DMS53 treated with DMSO at 0.1 percent for 48 hours (cell line): ENCODE results near the gene ATCAY.
A peak's percentile ranks its signal among the peaks of the same experiment; 100 is the strongest.

Experiments used
- DNase-seq: peaks from one replicate; lab custom pipeline; 2025; ENCODE audit not compliant: unreplicated experiment; lab: John Stamatoyannopoulos, UW

The ATCAY gene

DNA sequence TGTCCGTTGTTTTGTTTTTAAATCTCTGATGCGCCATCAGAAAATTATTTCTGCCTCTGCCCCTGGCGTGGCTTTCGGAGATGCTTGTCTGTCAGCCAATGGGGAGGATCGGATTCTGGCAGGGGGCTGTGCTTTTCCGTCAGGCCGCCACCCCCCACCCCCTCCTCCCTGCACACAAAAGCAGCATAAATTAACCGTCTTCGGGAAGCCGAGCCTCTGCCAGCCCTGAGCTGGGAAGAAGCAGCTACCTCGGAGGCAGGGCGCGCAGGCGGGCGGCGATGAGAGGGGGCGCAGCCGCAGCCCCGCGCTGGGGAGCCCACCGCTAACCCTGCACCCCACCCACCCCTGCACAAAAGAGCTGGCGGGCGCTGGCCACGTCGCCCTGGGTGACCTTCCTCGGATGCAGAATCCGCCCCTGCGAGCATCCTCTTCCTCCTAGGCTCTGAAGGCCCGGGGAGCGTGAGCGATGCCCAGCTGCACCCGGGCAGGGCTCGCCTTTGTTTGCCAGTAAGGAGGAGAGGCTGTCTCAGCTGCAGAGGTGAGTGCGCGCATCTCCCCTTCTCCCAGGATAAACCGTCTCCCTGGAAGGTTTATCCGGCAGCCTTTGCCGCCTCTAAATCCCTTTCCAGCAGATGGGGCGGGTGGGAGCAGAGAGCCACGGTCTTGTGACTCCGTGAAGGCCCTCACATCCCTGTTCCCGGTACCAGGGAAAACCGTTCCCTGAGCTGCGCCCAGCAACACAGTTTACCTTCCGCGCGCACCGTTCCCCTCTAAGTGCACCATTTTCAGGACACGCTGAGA lies at the start of gene ATCAY:
Gene ATCAY, plus strand, starts transcription at position 215 of the 801 bp plus-strand sequence. CDS start 5,083 bp downstream, outside the sequence.
- no peak for DNase-seq

- DNase-seq = no peak
Measured at GRCh38 chr19:3831601-3832000, 48.9 kb upstream of the ATCAY start.

DNA sequence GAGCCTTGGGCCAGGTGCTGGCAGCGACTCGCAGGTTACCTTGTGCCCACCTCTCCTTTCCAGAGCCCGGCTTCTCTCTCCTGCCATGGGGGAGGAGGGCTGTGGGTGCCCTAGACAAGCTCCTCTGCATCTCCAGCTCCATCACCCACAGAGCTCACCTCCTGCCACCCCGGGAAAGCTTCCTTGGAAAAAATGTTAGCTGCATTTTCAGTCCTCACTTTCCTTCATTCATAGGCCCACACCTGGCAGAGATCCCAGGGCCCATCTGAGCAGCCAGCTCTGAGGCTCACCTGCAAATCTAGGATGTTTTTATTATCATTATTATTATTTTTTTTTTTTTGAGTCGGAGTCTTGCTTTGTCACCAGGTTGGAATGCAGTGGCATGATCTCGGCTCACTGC lies 48.5 kb upstream of the ATCAY start:
- DNase-seq = no peak

DNA sequence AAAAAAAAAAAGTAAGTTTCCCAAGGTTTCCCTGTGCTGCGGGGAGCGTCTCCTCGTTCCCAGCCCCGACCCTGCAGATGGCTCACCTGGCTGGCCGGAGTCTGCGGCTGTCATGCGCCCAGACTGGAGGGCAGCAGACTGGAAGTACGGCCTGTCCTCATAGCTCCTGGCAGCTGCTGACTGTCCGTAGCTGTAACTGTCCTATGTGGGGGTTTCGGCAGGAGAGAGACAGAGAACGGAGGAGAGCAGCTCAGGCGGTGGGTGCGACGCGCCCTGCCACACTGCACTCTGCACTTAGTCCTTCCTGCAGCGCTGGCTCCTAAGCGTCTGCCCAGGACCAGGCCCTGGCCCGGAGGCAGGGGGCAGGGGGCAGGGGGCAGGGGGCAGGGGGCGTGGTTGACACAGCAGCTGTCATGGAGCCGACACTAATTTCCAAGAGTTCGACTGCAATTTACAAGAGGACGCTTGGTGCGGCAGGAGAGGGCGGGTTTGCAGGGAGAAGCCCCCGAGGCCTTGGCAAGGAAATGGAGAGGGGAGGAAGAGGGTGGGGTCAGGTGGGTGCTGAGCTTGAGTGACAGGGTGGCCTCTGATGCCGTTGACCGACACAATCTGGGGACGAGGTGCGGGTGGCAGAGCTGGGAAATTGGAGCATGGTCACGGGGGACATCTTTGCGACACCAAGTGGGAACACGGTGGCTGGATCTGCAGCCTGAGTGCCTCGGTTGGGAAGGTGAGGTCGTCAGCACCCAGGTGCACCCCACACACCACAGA lies 46.7 kb upstream of the ATCAY start:
- DNase-seq = no peak

DNA sequence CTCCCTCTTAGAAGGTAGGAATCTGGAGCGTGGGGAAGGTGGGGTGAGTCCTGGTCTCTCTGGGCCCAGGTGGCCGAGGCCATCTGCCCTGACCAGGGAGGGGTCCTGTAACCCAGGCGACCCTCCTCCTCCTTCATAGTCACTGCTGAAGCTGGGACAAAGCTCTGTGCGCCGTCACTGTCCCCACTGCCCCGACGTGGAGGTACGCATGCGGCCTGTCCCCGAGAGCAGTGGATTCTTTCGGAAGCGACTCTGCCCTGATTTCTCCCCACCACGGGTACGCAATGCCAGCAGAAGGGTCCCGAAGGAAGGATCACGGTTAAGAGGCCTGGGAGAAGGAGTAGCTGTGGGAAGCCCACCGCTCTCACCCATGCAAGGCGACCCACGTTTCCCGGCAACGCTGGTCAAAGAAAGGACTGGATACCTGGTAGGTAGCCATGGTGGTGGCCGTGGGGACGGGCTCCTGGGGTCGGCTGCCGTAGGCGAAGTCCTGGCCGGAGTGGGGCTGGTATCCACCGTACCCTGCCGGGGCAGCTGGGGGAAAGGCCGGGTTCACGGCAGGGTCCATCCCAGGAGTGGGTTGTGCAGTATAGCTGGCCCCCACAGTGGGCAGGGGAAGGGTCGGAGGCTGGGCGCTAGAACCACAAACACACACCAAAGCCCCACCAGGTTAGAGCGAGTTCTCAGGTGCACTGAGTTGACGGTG lies 46.0 kb upstream of the ATCAY start:
- no peak for DNase-seq

- no peak for DNase-seq
Measured at GRCh38 chr19:3835055-3835435, 45.4 kb upstream of the ATCAY start.

- DNase-seq = no peak
Measured at GRCh38 chr19:3836887-3837286, 43.6 kb upstream of the ATCAY start.

GRCh38 chr19:3837332-3837731 lies 43.2 kb upstream of the ATCAY start:
- no peak for DNase-seq

- no peak for DNase-seq
Measured at GRCh38 chr19:3837922-3838321, 42.6 kb upstream of the ATCAY start.

DNA sequence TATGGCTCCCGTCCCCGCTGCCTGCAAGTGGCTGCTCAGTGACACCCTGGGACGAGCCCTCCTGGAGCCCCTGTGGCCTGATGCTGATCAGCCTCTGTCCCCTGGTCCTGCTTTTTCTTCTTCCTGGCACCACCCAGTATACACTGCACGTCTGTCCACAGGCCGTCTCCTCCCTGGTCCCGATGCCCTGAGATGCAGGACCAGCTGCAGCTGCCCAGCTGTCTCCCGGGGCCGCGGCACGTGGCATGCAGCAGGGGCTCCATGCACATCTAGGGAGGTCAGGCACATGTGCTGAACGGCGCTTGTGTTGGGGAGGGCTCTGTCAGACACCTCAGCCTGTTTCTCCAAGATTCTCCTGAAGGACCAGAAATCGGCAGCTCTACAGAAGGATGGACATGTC lies 41.8 kb upstream of the ATCAY start:
- no peak for DNase-seq

DNA sequence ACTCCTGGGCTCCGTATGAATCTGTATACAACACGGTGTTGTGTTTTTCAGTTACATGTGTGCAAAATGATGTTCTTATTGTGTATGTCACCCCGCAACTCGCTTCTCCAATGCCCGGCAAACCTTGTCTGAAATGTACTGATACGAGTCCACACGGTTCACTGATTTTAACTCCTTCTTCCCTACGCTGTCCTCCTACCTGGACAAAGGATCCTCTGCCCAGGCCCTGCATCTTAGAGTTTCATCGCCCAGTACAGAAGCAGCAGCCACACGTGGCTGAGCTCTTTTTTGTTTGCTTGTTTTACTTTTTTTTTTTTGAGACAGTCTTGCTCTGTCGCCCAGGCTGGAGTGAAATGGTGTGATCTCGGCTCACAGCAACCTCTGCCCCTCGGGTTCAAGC lies 40.5 kb upstream of the ATCAY start:
- no peak for DNase-seq

DNA sequence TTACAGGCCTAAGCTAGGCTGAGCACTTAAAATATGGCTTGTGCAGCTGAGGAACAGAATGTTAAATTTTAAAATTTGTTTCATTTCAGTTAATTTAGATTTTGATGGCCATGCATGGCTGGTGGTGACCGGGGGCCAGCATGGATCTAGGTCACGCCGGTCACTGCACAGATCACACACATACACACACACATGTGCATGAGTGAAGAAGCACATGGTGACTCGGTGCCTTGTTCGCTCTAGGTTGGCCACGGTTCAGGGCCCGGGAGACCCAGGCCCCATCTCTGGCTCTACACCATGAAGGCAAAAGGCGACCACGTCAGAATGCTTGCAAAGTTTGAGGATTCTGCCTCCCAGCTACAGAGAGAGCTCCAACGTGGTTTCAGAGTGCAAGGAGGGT lies 39.7 kb upstream of the ATCAY start:
- no peak for DNase-seq

DNA sequence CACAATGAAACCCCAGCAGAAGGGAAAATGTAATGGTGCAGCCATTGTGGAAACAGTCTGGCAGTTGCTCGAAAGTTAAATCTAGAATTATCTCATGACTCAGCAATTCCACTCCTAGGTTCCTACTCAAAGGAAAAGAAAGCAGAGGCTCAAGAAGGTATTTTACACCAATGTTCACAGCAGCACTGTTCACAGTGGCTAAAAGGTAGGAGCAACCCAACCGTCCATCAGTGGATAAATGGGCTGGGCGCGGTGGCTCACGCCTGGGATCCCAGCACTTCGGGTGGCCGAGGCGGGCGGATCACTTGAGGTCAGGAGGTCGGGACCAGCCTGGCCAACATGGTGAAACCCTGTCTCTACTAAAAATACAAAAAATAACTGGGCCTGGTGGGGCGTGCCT lies 37.5 kb upstream of the ATCAY start:
- DNase-seq = no peak

DNA sequence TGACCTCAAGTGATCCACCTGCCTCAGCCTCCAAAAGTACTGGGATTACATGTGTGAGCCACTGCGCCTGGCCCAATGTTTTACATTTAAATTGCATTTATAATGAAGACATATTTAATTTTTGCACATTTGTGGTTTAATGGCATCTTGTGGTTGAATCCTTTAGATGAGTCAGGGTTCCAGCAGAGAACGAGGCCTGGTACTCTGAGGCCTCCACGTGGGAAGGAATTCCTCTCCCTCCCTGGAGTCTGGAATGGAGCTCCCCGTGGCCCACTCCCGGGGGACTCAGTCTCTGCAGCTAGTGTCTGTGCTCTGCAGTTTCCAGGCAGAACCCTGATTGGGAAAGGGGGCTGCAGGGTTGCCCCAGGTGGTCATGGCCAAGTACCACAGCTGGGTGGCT lies 35.9 kb upstream of the ATCAY start:
- DNase-seq = no peak

DNA sequence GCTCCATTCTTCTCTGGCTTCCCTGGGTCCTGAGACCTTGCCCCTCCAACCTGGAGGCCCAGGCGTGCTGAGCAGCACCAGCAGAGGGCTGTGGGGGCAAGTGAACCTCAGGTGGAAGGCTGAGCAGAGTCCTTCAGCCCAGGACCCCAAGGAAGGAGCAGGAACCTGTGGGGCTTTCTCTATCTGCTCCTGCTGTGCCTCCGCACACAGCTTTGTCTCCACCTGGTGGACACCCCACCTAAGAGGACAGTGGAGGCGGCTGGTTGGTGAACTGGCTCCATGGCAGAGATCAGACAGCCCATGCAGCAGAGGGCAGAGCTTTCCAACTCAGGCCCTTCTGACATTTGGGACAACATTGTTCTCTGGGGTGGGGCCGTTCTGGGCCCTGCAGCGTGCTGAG lies 31.4 kb upstream of the ATCAY start:
- no peak for DNase-seq

DNA sequence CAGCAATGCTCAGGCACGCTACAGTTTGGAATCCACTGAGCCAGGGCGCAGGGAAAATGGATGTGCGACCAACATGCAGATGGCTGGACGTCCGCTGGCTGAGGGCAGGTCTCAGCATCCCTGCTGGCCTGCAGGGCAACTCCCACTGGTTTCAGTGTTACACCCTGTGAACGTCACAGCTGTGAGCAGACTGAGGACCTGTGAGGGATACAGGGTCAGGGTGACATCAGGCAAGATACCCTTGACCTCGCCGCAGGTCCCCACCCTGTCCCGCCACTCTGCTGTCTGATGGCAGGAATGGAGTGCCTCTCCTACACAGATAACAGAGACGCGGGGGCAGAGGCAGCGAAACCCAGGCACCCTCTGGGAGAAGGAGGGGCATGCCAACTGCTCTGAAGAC lies 30.7 kb upstream of the ATCAY start:
- DNase-seq = no peak

DNA sequence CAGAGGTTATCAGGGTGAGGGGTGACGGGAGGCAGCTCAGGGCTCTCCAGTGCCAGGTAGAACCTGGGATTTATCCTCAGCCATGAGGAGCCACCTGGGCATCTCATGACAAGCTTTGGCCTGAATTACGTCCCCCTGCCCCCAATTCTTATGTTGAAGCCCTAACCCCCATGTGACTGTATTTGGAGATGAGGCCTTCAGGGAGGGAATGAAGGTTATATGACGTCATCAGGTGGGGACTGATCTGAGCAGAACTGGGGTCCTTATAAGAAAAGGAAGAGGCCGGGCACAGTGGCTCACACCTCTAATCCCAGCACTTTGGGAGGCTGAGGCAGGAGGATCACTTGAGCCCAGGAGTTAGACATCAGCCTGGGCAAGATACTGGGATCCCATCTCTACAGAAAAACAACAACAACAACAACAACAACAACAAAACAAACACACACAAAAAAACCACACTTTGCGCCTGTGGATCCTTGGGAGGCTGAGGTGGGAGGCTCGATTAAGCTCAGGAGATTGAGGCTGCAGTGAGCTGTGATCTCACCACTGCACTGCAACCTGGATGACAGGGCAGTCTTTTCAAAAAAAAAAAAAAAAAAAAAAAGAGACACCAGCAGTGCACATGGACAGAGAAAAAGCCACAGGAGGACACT lies 30.0 kb upstream of the ATCAY start:
- DNase-seq = no peak

- no peak for DNase-seq
Measured at GRCh38 chr19:3851254-3852176, 29.0 kb upstream of the ATCAY start.

GRCh38 chr19:3852177-3852511 lies 28.3 kb upstream of the ATCAY start:
- no peak for DNase-seq

DNA sequence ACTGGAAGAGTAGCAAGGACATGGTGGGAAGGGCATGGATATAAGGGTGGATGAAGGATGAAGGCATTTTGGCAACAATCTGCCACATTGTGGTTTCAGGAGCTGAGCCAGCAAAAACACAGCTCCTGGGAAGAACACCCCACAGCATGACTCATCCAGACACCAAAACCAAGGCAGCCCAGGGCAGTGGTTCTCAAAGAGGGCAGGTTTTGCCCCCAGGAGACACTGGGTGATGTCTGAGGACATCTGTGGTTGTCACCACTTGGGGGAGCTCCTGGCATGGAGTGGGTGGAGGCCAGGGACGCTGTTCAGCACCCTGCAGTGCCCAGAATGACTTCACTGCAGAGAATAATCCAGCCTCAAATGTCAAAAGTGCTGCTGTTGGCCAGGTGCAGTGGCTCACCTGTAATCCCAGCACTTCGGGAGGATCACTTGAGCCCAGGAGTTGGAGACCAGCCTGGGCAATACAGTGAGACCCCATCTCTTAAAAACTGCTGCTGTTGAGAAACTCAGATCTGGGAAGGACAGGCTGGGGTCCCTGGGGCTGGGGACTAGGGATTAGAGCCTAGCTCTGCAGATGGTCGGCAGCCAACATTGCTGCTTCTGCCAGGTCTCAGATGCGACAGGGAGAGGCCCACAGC lies 27.8 kb upstream of the ATCAY start:
- peak; percentile 32 for DNase-seq
